ENCODE results near the gene WWOX. TPM values are rescaled to one million over a fixed set of nuclear protein-coding genes. Genes with fewer than 3 reads are reported as not detected.
A peak's percentile ranks its signal among the peaks of the same experiment; 100 is the strongest.
"Not testable (repeated sequence)": the region's sequence is repeated elsewhere in the genome, so short reads cannot be mapped to it uniquely, and the experiment has no call there.

WWOX gene
- total RNA-seq, 4 donors from 2014 or later: 76.8 to 102 (median 83.6) TPM

DNA sequence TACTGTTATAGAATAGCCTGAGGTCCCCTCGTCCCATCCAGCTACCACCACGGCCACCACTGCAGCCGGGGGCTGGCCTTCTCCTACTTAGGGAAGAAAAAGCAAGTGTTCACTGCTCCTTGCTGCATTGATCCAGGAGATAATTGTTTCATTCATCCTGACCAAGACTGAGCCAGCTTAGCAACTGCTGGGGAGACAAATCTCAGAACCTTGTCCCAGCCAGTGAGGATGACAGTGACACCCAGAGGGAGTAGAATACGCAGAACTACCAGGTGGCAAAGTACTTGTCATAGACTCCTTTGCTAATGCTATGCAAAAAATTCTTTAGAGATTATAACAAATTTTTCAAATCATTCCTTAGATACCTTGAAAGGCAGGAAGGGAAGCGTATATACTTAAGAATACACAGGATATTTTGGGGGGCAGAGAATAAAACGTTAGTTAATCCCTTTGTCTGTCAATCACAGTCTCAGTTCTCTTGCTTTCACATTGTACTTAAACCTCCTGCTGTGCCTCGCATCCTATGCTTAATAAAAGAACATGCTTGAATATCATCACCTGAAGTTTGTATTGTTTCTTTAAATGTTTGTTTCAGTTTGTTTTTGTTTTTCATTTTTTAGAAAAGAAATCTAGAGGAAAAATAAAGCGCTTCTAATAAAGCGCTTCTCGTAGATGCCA is 1112.8 kb downstream of the WWOX start:
- TF ChIP-seq CTCF (IDR thresholded peaks at IDR 0.05) (no peak), EP300 (IDR thresholded peaks at IDR 0.05) (no peak), POLR2A (IDR thresholded peaks at IDR 0.05) (no peak)
- Histone ChIP-seq H3K4me1 (peaks cover 0 to 19% (median 0%) of the 10 kb centered on the region in 4 donors), H3K27me3 (no peaks in the 10 kb centered on the region), H3K36me3 (no peaks in the 10 kb centered on the region), H3K9me3 (no peaks in the 10 kb centered on the region), H3K27ac (peak overlapping the region in 1 of 4 donors; percentile 56), H3K4me3 (no peak overlapping the region)
- WGBS, 2 donors: 66 to 68% methylated on average over 10 of the region's 10 CpGs
- no peak for DNase-seq (ENCODE audit: low spot score in 2 of 2)

GRCh38 chr16:79213214-79213613 is 1113.8 kb downstream of the WWOX start:
- no peak overlapping the region for H3K4me3 ChIP-seq
- H3K4me1 ChIP-seq: peaks cover 0 to 25% (median 0%) of the 10 kb centered on the region in 4 donors
- DNase-seq (ENCODE audit: low spot score in 2 of 2): no peak
- no peak for TF ChIP-seq EP300 (IDR thresholded peaks at IDR 0.05)
- H3K9me3 ChIP-seq: no peaks in the 10 kb centered on the region
- WGBS, 2 donors: 63 to 78% methylated on average over 3 of the region's 3 CpGs
- no peaks in the 10 kb centered on the region for H3K27me3 ChIP-seq
- no peak overlapping the region for H3K27ac ChIP-seq
- no peaks in the 10 kb centered on the region for H3K36me3 ChIP-seq

DNA sequence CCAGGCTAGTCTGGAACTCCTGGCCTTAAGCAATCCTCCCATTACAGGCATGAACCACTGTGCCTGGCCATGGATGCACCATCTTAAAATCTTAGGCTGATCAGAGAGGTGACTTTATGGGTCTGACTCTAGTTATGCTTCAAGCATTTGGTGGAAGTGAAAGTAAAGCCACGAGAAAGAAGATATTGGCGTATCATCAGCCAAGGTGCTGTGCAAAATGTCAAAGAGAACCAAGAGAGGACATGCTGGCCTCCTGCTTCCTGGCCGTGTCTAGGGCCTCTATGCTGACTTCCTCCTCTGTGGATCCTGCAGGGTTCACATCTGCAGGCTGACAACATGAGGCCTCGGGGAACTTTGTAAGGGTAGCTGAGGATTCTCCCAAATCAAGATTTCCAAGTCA is 1115.8 kb downstream of the WWOX start:
- H3K36me3 ChIP-seq: no peaks in the 10 kb centered on the region
- no peak for DNase-seq (ENCODE audit: low spot score in 2 of 2)
- no peaks in the 10 kb centered on the region for H3K27me3 ChIP-seq
- 46 to 83% methylated on average over 4 of the region's 4 CpGs for WGBS, 2 donors
- H3K4me3 ChIP-seq: no peak overlapping the region
- no peaks in the 10 kb centered on the region for H3K9me3 ChIP-seq
- no peak overlapping the region for H3K27ac ChIP-seq
- no peak for TF ChIP-seq CTCF (IDR thresholded peaks at IDR 0.05)
- no peak for TF ChIP-seq EP300 (IDR thresholded peaks at IDR 0.05)
- TF ChIP-seq POLR2A (IDR thresholded peaks at IDR 0.05): no peak
- peaks cover 0 to 22% (median 0%) of the 10 kb centered on the region in 4 donors for H3K4me1 ChIP-seq

- WGBS, 2 donors: 81 to 84% methylated on average over 6 of the region's 6 CpGs
- H3K36me3 ChIP-seq: no peaks in the 10 kb centered on the region
Measured at GRCh38 chr16:79217375-79218011, 1118.0 kb downstream of the WWOX start.

DNA sequence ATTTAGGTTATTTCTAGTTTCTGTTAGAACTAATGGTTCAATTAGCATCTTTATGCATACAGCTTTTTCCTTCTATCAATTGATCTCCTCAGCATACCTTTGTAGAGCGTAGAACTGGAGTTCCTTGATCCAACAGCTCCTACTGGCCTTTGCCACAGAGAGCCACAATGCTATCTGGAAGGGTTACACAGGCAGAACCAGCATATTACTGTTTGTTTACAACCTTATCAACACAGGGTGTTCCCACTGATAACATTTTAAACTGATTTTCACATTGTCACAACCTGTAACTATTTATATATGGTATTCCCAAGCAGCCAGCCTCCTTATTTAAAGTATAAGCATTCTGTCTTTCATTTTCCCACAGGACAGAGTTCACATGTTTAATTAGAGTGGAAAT is 1118.9 kb downstream of the WWOX start:
- TF ChIP-seq POLR2A (IDR thresholded peaks at IDR 0.05) (no peak), EP300 (IDR thresholded peaks at IDR 0.05) (no peak), CTCF (IDR thresholded peaks at IDR 0.05) (no peak)
- H3K4me3 ChIP-seq: no peak overlapping the region
- H3K27me3 ChIP-seq: no peaks in the 10 kb centered on the region
- H3K36me3 ChIP-seq: no peaks in the 10 kb centered on the region
- H3K27ac ChIP-seq: peak overlapping the region in 1 of 4 donors; percentile 2
- no peaks in the 10 kb centered on the region for H3K9me3 ChIP-seq
- H3K4me1 ChIP-seq: peaks cover 0 to 17% (median 0%) of the 10 kb centered on the region in 4 donors
- 96 to 97% methylated on average over 1 of the region's 1 CpG for WGBS, 2 donors
- DNase-seq (ENCODE audit: low spot score in 2 of 2): no peak

More at GRCh38 chr16:79217375-79218011, 1118.0 kb downstream of the WWOX start:
- Histone ChIP-seq H3K4me1 (peaks cover 0 to 17% (median 0%) of the 10 kb centered on the region in 4 donors), H3K27me3 (no peaks in the 10 kb centered on the region), H3K27ac (no peak overlapping the region), H3K4me3 (no peak overlapping the region), H3K9me3 (no peaks in the 10 kb centered on the region)
- TF ChIP-seq EP300 (IDR thresholded peaks at IDR 0.05) (no peak), POLR2A (IDR thresholded peaks at IDR 0.05) (no peak), CTCF (IDR thresholded peaks at IDR 0.05) (no peak)
- no peak for DNase-seq (ENCODE audit: low spot score in 2 of 2)

DNA sequence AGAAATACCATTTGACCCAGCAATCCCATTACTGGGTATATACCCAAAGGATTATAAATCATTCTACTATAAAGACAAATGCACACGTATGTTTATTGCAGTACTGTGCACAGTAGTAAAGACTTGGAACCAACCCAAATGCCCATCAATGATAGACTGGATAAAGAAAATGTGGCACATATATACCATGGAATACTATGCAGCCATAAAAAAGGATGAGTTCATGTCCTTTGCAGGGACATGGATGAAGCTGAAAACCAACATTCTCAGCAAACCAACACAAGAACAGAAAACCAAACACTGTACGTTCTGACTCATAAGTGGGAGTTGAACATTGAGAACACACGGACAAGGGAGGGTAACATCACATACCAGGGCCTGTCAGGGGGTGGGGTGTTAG is 1126.5 kb downstream of the WWOX start:
- not testable (repeated sequence) for H3K27ac ChIP-seq; H3K9me3 ChIP-seq; H3K4me3 ChIP-seq; H3K4me1 ChIP-seq; DNase-seq (ENCODE audit: low spot score in 2 of 2); H3K36me3 ChIP-seq; H3K27me3 ChIP-seq
- 92 to 94% methylated on average over 3 of the region's 3 CpGs for WGBS, 2 donors
